NB4 (cell line): Measurements from ENCODE around the gene PINK1.

Experiments used
- CTCF ChIP-seq: IDR thresholded peaks from one replicate; pipeline ENCODE4 v1.5.1; 2012; ENCODE audit warnings: low read depth, low read length
- MYC ChIP-seq: IDR thresholded peaks from 2 replicates; pipeline ENCODE4 v1.6.1; 2011; ENCODE audit warnings: low read depth, low read length
- POLR2A ChIP-seq: IDR thresholded peaks from 2 replicates; pipeline ENCODE4 v1.6.1; 2011; ENCODE audit warnings: mild to moderate bottlenecking; ENCODE audit not compliant: insufficient read length; ENCODE audit errors: extremely low read depth

GRCh38 chr1:20699558-20699957, 66.3 kb downstream of the PINK1 start:
- no peak for TF ChIP-seq CTCF
- no peak for TF ChIP-seq POLR2A
- TF ChIP-seq MYC, result no peak
